CD4-positive, alpha-beta T cell treated with Interleukin-15 for 1 hour (primary cell): ENCODE results near the gene ST7.
"Not testable (repeated sequence)": the region's sequence is repeated elsewhere in the genome, so short reads cannot be mapped to it uniquely, and the experiment has no call there.

Source experiments
- DNase-seq: peaks from one replicate; pipeline ENCODE4 v3.0.0-alpha.2; 2020

ST7 gene

GRCh38 chr7:117243390-117243789 lies 290.1 kb downstream of the ST7 start:
- DNase-seq: no peak

DNA sequence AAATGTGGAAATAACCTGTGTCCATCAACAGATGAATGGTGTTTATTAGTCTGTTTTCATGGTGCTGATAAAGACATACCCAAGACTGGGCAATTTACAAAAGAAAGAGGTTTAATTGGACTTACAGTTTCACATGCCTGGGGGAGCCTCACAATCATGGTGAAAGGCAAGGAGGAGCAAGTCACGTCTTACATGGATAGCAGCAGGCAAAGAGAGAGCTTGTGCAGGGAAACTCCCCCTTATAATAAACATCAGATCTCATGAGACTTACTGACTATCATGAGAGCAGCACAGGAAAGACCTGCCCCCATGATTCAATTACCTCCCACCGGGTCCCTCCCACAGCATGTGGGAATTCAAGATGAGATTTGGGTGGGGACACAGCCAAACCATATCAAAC lies 292.4 kb downstream of the ST7 start:
- not testable (repeated sequence) for DNase-seq

DNA sequence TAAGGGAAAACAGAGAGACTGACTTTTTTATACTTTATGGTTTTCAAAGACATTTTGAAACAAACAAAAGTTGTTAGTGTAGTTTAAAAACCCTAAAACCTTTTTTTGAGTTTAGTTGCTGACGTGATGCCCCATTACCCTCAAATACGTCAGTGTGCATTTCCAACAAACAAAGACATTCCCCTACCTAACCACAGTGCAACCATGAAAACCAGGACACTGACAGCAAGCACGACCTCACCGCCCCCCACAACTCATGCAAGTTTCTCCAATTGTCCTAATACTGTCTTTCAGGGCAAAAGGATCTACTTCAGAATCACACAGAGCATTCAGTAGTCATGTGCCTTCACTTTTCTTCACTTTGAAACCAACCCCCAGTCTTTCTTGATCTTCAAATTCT lies 294.5 kb downstream of the ST7 start:
- no peak for DNase-seq

GRCh38 chr7:117248829-117249228 lies 295.5 kb downstream of the ST7 start:
- no peak for DNase-seq

DNA sequence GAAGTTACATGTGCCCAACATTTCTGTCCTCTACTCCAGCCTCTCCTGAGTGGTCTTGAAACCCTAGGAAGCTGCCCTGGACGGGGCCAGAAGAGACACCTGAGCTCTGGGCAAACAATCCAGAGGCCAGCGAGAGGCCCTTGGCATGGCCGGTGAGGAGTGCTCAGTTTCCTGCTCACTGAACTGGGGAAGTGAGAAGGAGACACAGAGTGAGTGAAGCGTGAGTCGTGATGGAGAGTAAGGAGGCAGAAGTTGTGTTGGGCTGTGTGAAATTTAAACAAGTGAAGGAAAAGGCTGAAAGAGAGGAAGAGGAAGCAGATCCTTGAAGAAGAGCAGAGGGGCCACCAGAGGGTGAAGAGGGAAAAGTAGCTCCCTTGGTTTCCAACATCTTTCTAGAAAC lies 296.4 kb downstream of the ST7 start:
- DNase-seq: no peak

DNA sequence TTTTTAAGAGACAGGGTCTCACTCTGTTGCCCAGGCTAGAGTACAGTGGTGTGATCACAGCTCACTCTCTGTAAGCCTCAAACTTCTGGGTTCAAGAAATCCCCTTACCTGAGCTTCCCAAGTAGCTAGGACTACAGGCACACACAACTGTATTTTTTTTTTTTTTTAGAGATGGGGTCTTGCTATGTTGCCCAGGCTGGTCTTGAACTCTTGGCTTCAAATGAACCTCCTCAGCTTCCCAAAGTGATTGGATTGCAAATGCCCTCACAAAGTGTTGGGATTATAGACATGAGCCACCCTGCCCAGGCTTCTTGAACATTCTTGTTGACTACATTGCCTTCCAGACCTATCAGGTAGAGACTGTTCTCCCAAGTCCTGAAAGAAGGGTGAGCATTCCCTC lies 296.9 kb downstream of the ST7 start:
- no peak for DNase-seq

DNA sequence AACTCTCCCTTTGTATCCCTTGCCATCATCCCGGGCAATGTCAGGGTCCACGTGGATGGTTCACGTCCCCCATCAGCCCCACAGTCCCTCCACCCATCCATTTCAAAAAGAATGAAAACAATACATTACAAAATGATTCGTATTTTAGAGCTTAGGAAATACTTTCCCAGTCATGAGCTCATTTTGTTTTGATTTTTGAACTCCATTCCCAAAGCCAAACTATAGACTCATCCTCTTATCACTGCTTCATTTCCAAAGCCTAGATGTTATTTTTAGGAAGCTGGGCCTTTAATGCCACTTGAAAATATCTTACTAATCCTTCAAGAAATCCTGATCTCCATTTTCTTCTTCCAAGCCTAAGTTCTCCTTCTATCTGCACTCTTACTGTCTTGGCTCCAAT lies 297.5 kb downstream of the ST7 start:
- DNase-seq: no peak

- DNase-seq: no peak
Observed at GRCh38 chr7:117251687-117252086, 298.4 kb downstream of the ST7 start.

DNA sequence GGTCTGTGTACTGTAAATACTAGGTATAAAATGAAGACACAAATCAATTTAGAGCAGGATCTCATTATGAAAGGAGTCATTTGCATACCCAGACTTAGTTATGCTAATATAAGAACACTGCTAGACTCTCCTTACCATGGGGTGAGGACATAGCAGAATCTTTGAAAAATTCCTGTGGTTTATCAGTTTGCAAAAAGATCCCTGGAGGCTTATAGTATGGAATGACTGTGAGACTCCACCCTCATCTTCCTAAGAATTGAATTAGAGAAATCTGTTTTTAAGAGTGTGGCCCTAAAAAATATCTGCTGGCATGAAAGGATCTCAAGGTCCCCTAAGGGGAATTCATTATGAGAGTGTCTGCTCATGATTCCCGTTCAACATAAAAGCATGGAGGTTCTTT lies 306.3 kb downstream of the ST7 start:
- DNase-seq: no peak

DNA sequence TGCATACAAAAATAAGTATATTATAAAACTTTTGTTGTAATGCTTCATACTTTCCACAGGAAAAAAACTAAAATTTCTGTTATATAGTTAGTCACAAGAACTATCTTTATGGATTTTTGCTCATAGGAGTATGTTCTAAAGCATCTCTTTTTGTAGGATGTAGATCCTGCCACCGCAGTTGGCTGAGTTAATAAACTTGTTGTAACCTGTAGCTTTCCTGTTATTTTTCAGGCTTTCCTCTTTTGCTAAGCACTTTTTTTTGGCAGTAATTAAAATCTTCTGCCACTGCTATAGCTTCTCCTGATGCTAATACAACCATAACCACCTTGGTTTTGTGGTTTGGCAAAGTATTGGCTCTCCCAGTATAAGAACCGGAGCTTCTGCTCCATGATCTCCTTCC lies 309.2 kb downstream of the ST7 start:
- no peak for DNase-seq

GRCh38 chr7:117264716-117265115 lies 311.4 kb downstream of the ST7 start:
- no peak for DNase-seq

- no peak for DNase-seq
Observed at GRCh38 chr7:117269417-117269816, 316.1 kb downstream of the ST7 start.

DNA sequence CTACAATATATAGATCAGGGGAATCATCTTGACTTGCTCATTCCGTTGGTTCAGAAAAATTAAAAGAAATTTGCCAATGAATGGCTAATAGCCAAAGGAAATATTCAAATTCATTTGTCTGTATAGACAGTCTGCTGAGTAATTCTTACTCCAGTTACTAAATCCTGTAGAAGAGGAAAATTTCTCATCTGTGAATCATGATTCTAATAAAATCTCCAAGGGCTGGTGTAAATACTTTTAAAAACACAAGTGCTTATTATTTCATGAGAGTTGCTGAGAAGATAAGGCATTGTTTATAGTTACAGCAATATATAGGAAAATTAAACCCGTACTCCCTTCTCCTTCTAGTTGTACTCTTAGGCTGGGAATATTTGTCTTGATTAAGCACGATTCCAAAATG lies 316.6 kb downstream of the ST7 start:
- no peak for DNase-seq

- no peak for DNase-seq
Observed at GRCh38 chr7:117270371-117270770, 317.1 kb downstream of the ST7 start.

- DNase-seq: no peak
Observed at GRCh38 chr7:117271566-117271965, 318.3 kb downstream of the ST7 start.

DNA sequence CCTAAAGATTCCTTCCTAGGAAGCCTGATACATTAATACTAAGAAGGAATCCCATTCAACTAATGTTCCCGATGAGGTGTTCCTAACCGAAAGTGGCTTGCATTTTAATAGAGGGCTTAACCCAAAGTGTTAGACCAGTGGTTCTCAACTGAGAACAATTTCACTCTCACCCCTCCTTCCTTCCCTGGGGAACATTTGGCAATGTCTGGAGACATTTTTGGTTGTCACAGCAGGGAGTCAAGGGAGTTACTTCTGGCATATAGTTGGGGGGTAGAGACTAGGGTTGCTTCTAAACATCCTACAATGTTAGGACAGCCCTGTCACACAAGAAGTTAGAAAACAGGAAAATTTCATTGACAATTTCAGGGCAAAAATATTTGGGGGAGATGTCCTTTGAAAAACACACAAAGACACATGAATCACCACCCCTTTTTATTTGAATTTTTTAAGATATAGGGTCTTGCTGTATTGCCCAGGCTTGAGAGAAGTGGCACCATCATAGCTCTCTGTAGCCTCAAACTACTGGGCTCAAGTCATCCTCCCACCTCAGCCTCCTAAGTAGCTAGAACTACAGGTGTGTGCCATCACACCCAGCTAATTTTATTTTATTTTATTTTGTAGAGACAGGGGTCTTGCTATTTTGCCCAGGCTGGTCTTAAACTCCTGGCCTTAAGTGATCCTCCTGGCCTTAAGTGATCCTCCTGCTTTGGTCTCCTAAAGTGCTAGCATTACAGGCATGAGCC lies 318.9 kb downstream of the ST7 start:
- DNase-seq: no peak

GRCh38 chr7:117273325-117273724 lies 320.0 kb downstream of the ST7 start:
- DNase-seq: no peak

DNA sequence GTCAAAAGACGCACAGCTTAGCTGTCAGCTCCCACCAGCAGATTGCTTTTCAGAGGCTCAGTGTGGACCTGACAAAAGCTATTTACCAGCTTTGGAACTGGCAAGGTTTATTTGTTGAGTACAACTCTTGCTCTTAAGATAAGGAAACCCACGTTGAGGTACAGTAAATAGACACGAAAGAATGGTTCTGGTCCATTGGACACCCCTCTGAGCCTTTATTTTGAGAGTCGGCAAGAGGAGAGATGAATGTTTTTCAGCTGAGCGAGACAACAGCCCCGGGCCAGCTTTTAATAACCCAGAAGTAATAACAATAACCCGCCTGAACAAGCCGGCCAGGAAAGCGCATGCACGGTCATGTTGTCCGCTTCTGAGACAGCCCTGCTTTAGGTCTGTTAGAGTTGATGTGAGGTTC lies 320.5 kb downstream of the ST7 start:
- DNase-seq: no peak

- no peak for DNase-seq
Observed at GRCh38 chr7:117274951-117275350, 321.6 kb downstream of the ST7 start.

GRCh38 chr7:117277576-117277975 lies 324.3 kb downstream of the ST7 start:
- DNase-seq: no peak

GRCh38 chr7:117278040-117278439 lies 324.7 kb downstream of the ST7 start:
- no peak for DNase-seq

GRCh38 chr7:117279203-117279602 lies 325.9 kb downstream of the ST7 start:
- DNase-seq: no peak
